ENCODE results near the gene ANO9.

Gene ANO9

GRCh38 chr11:441418-442274 lies at the start of gene ANO9:
ANO9 (minus strand) TSS chr11:442011; CDS start chr11:441926, 85 bp downstream.
- DNase-seq: no peak

- DNase-seq: no peak
Measured at GRCh38 chr11:491358-491757, 49.5 kb upstream of the ANO9 start.

- no peak for DNase-seq
Measured at GRCh38 chr11:490930-491260, 49.1 kb upstream of the ANO9 start.

GRCh38 chr11:490186-490929 lies 48.5 kb upstream of the ANO9 start:
- no peak for DNase-seq

- no peak for DNase-seq
Measured at GRCh38 chr11:489610-490185, 47.9 kb upstream of the ANO9 start.

GRCh38 chr11:488992-489391 lies 47.2 kb upstream of the ANO9 start:
- DNase-seq: no peak

GRCh38 chr11:488579-488978 lies 46.8 kb upstream of the ANO9 start:
- no peak for DNase-seq

GRCh38 chr11:488062-488461 lies 46.3 kb upstream of the ANO9 start:
- DNase-seq: no peak

GRCh38 chr11:487571-488021 lies 45.8 kb upstream of the ANO9 start:
- no peak for DNase-seq

- DNase-seq: no peak
Measured at GRCh38 chr11:486189-486588, 44.4 kb upstream of the ANO9 start.

GRCh38 chr11:484616-485015 lies 42.8 kb upstream of the ANO9 start:
- no peak for DNase-seq

GRCh38 chr11:479311-479710 lies 37.5 kb upstream of the ANO9 start:
- DNase-seq: no peak

- no peak for DNase-seq
Measured at GRCh38 chr11:477052-477715, 35.4 kb upstream of the ANO9 start.

- no peak for DNase-seq
Measured at GRCh38 chr11:476416-476815, 34.6 kb upstream of the ANO9 start.

- no peak for DNase-seq
Measured at GRCh38 chr11:475941-476340, 34.1 kb upstream of the ANO9 start.

GRCh38 chr11:474914-475506 lies 33.2 kb upstream of the ANO9 start:
- DNase-seq: no peak

GRCh38 chr11:473962-474785 lies 32.4 kb upstream of the ANO9 start:
- no peak for DNase-seq

GRCh38 chr11:473415-473814 lies 31.6 kb upstream of the ANO9 start:
- DNase-seq: no peak

- no peak for DNase-seq
Measured at GRCh38 chr11:472816-473215, 31.0 kb upstream of the ANO9 start.

GRCh38 chr11:472272-472671 lies 30.5 kb upstream of the ANO9 start:
- DNase-seq: no peak

GRCh38 chr11:471468-472145 lies 29.8 kb upstream of the ANO9 start:
- DNase-seq: no peak

Data from fibroblast of skin of right quadriceps (primary cell).